Right renal cortex interstitium (tissue), 3 donors: ENCODE data around the gene GRB7. TPM values are rescaled to one million over a fixed set of nuclear protein-coding genes. Genes with fewer than 3 reads are reported as not detected.

Source experiments
- DNase-seq, 3 donors: peaks; one replicate each; pipeline ENCODE4 v3.0.0-alpha.2; 2013; ENCODE audit warnings: low read depth in 3 of 3, low spot score in 2 of 3
- polyA plus RNA-seq, 3 donors: library from polyadenylated mRNA; unstranded; fragments of 120-200 nt; gene quantifications; one replicate each; pipeline ENCODE4 v1.2.1, GENCODE V29; 2013; ENCODE audit not compliant: insufficient read length in 3 of 3

The GRB7 gene
- polyA plus RNA-seq, 3 donors = 29.0 to 31.9 (median 30.6) TPM

DNA sequence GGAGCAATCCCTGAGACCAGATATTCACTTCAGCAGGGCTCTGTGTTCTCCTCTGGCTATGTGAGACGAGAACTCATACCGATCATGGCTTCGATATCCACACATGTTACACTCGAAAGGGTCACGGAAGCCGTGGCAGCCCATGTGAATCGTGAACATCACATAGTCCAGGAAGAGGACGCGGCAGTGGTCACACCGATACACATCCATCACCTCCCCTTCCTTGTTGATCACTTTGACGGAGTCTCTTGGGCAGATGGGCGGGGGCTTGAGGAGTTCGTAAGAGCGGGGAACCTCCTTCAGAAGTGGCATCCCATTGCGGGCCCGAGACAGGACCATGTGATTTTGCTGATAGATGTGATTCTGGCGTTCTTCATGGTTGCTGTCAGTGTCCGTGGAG is 28.0 kb downstream of the GRB7 start:
- no peak for DNase-seq

- DNase-seq = no peak
Observed at GRCh38 chr17:39767147-39767546, 29.4 kb downstream of the GRB7 start.

DNA sequence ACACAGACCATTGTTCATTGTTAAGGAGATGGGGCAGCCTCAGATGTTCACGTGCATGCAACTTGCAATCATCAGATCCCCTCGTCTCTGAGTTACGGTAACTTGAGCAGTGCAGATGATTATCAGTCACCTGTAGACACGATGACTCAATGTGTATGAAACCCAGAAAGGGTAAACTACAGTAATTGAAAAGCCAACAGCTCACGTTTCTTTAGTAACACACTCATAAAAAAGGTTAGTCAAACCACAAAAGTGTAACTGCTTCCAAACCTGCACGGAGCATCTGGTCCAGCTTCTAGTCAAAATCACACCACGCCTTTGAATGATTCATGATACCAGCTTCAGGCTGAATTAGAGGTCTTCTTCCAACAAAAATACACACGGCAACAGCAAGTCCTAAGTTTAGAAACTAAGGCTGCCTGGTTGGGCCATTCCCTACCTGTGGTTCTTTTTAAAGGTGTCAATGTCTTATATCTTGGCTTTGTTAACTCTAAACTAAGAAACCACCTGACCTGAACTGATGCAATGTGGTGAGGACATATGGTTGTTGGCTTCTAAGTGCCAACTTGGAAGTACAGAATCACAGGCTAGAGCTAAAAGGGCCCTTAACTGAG is 32.3 kb downstream of the GRB7 start:
- no peak for DNase-seq

DNA sequence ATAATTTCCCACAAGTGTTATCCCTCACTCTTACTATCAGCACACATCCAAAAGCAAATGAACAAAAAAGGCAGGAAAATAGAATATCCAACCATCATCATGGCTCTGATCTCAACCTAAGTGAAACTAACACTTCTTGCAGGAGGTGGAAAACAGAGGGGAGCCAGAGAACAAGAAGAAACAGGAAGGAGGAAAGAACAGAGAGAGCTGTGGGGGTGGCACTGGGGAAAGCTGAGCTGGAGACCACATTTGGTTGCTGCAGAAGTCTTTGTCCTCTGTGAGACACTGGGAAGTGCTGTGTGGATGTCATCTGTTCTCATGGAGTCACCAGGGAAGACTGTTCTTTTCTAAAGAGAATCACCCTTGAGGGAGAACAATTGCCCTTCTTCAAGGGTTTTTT is 34.7 kb downstream of the GRB7 start:
- no peak for DNase-seq

GRCh38 chr17:39772987-39773934 is 35.5 kb downstream of the GRB7 start:
- DNase-seq = no peak

GRCh38 chr17:39774047-39774446 is 36.3 kb downstream of the GRB7 start:
- DNase-seq = no peak

- no peak for DNase-seq
Observed at GRCh38 chr17:39775031-39775430, 37.3 kb downstream of the GRB7 start.

DNA sequence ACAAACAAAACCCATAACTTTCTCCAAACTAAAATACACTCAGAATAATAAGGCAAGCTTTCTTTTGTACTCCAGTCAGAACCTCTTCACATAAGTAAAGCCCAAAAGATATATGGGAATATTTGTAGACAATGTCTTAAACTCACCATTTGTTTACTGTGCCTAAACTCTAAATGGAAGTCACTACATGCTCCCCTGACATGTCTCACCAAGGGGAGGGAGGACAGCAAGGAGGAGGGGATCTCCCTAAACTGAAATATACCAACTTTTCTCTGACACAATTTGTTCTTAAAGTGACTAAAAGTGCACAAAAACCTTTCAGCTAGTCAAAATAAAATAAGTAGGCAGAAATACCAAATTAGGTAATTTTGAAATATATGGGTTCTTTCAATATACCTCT is 38.5 kb downstream of the GRB7 start:
- DNase-seq = no peak

DNA sequence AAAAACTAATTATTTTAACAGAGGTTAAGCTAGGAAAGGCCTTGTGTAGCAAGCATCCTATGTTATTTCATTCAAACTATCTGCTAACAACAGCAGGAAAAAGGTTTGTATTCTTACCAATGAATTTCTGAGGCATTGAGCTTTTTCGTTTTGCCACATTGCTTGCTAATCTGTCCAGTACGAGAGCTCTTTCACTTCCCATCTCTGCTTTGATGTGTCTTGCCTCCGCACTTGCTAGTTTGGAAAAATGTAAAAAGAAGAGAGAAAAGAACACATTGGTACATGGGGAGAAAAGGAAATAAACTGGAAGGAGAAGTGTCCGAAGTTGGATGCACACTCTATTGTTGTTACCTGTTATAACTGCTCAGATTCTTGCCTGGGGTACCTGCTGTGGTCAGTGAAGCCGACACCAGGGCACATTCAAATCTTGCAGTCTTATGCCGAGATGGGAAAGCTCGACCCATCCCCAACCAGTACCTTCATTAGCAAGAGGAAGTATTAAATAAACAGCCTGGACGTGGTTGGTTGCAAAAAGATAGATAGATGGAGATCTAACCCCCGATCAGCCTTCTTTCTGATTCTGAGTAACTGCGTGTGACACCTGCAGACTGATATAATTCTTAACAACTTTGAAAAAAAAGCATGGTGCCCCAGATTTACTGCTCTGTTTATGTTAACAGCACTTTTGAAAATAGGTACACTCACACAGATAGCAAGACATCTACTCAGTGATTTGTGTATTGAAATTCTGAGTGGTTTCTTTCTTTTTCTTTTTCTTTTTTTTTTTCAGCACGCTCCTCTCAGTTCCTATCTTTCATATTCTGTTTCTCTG is 40.0 kb downstream of the GRB7 start:
- DNase-seq = no peak

GRCh38 chr17:39781031-39781860 is 43.5 kb downstream of the GRB7 start:
- no peak for DNase-seq

- no peak for DNase-seq
Observed at GRCh38 chr17:39781861-39782213, 44.1 kb downstream of the GRB7 start.

GRCh38 chr17:39782481-39782880 is 44.7 kb downstream of the GRB7 start:
- no peak for DNase-seq

DNA sequence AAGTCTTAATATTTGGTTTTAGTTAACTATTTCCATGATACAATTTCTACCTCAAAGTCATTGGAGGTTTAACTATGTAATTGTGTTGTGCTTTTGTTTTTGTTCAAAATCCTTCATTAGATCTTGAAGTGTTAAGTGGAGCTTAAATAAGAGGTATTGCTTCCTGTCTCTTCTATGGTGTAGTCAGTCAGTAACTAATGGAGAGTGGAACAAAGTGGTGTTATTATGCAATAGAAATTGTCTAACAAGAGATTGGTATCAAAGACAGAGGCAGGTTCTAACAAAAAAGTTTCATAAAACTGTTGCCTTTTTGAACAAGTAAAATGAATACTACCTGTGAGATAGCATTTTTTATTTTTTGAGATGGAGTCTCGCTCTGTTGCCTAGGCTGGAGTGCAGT is 45.2 kb downstream of the GRB7 start:
- no peak for DNase-seq

- DNase-seq = no peak
Observed at GRCh38 chr17:39787041-39787440, 49.3 kb downstream of the GRB7 start.

DNA sequence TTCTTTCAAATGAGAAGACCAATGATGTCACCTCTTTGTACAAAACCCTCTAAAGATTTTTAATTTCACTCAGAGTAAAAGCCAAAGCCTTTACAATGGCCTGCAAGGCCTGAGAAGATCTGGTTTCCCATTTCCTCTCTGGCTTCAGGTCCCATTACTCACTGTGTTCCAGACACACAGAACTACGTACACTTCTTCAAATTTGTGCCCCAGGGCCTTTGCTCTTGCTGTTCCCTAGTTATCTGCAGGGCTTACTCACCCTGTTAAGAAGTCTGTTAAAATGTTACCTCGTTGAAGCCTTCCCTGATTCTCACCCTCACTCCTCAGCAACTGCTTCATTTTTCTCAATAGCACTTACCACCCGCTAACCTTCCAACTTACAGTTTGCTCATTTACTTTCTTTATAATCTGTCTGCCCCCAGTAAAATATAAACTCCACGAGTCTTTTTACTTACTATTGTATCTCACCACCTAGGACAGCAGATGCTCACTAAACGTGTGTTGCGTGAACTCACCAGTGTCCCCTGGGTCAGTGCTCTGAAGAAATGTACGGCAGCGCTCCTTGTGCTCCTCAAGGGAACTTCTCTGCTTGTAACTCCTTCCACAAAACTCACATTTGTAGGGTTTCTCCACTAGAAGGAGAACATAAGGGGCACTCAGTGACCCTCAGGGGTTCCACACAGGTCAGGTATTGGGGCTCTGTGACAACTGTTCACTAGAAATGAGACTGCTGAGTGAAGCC is 50.2 kb downstream of the GRB7 start:
- no peak for DNase-seq

DNA sequence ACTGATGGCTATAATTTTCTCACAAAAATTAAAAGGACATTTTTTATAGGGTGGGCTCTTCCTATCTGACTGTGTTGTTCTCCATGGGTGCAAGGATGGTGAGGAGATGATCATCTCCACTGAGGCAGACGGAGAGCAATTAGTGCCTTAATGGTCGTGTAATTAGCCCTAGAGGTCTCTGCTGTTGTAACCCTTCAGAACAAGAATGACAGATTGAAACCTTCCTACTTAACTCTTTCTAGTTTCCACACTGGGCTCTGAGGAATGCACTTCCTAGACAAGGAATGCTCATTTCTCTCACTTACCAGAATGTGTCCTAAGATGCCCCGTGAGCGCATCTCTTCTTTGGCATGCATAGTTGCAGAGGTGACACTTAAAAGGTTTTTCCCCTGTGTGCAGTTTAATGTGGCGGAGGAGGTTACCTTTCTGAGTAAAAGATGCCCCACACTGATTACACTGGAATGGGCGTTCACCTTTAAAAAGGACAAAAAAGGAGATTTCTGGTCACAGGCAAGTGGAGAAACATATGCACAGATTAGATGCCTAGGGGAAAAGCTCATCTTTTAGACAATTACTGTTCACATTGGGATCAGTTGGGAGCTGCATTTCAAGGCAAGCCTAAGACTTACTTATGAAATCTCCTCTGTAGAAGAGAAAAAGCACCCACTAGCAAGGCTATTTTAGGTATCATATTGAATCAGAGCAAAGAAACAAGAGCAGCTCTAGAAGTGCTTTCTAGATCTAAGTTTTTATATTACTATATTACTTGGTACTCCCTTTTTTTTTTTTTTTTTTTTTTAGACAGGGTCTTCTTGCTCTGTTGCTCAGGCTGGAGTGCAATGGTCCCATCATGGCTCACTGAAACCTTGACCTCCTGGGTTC is 53.6 kb downstream of the GRB7 start:
- no peak for DNase-seq

GRCh38 chr17:39792526-39793221 is 54.9 kb downstream of the GRB7 start:
- no peak for DNase-seq

DNA sequence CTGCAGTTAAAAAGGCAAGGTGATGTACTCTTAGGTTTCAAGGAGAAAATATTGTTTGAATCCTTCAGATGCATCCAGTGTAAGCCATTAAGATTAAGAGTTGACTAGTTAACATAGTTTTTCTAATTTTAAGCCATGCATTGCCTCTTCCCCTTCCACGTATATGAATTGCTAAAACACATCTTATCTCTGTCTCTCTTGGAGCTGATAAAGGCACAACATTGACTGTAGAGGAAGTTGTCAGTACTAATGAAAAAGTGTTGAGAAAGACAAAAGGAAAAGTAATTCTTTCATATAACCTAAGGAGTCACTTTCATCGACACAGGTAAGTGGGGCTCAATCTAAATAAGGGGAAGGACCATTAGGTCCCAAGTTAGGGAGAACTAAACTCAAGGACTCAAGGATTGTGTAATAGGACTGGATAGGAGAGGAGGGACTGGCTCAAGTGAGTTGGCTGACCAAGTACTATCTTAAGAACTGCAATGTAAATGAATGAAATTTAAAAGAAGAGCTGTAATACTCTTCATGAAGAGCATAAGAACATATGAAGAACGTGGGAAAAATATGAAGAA is 55.6 kb downstream of the GRB7 start:
- DNase-seq = no peak
